ENCODE measurements around the gene MS4A18.

The MS4A18 gene

DNA sequence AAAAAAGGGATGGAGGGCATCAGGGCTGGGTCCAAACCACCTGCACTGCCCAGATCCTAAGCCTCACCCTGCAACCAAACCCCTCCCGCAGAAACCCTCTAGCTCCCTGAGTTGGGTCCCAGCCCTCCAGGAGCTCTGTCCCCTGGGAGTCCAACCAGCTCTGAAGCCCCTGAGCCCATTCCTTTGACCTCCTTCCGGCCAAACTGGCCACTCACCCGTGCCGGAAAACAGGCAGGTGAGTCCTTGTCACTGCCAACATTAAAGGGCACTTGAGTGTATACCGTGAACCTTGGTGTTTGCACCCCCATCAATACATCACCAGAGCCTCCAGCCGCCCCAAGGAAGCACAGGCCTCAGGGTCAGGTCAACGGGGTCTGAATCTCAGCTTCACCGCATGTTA is 43.7 kb downstream of the MS4A18 start:
- no peak for TF ChIP-seq ZNF274 (IDR thresholded peaks at IDR 0.05; ENCODE audit: low read depth, low read length)

DNA sequence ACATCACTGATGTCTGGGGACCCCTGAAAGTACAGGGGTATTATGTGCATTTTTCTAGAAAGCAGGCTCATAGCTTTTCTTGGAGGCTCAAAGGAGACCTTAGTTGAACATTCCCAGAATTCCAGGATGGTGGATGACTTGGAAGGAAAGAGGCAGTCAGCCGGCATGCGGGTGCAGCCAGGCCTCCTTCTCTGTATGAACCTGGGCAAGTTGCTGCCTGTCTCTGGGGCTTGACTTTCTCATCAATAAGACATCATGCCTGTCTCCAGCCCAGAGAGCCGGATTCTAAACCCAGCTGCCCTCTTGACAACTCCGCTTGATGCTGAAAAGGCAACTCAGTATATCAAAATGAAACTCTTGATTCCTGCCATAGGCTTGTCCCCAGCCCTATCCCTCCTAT is 44.8 kb downstream of the MS4A18 start:
- H3K4me3 ChIP-seq (ENCODE audit: low read length): no peak overlapping the region
- TF ChIP-seq ZNF274 (IDR thresholded peaks at IDR 0.05; ENCODE audit: low read depth, low read length): no peak

More for the DNA sequence above, 43.7 kb downstream of the MS4A18 start:
- H3K4me3 ChIP-seq (ENCODE audit: low read length): no peak overlapping the region

DNA sequence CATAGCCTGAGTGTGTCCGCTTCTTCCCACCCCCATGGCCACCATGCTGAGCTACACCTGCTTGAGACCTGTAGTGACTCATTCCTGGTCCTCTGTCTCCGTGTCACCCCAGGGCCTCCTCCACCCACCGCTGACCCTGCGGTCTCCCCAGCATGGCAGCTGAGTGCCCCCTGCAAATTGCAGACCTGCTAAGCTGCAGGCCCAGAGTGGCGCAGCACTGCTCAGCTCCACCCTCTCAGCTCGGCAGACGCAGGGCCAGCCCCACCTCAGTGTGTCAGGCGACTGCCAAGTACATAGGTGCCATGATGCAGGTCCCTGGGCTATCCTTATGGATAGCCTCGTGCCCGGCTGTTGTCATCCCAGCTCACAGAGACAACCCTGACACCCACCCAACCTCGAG is 45.3 kb downstream of the MS4A18 start:
- H3K4me3 ChIP-seq (ENCODE audit: low read length): no peak overlapping the region
- no peak for TF ChIP-seq ZNF274 (IDR thresholded peaks at IDR 0.05; ENCODE audit: low read depth, low read length)

DNA sequence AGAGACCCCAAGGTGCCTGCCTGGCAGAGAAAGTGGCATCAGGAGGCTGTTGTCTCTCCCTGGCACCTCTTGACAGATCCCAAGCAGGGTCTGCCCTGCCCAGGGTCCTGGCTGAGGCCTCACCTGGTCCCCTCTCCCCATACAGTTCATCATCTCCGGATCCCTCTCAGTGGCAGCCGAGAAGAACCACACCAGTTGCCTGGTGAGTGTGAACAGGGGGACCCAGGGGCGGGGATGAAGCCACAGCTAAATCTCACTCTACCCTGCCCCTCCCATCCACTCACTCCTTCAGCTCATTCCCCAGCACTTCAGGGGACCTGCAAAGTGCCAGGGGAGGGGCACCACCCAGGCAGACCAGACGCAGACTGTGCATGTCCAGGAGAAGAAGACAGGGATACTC is 46.6 kb downstream of the MS4A18 start:
- H3K4me3 ChIP-seq (ENCODE audit: low read length): no peak overlapping the region
- TF ChIP-seq ZNF274 (IDR thresholded peaks at IDR 0.05; ENCODE audit: low read depth, low read length): no peak

DNA sequence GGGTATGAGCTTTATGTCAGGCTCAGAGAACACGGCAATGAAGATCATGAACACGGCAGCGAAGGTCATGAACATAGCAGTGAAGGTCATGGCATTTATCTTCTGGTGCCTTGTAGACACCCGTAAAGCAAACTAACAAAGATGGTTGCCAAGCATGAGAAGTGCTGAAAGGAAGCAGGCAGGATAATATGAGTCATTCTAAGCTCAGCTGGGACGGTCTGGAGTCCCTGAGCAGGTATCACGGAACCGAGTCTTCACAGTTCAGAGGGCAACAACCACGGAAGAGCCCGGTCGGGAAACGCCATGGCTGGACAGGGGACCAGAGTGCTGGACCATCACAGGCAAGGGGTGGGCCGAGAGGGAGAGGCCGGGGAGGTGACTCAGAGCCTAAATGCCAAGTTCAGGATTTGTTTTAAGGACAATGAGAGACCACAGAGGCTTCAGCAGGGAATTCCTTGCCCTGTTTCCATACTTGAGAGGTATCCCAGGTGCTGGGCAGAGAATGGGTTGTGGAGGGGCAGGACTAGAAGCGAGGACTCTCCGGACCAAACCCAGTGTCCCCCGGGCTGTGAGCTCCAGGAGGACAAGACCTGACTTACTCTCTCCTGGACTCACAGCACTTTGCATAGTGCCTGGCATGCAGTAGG is 47.5 kb downstream of the MS4A18 start:
- no peak for TF ChIP-seq ZNF274 (IDR thresholded peaks at IDR 0.05; ENCODE audit: low read depth, low read length)
- H3K4me3 ChIP-seq (ENCODE audit: low read length): no peak overlapping the region

DNA sequence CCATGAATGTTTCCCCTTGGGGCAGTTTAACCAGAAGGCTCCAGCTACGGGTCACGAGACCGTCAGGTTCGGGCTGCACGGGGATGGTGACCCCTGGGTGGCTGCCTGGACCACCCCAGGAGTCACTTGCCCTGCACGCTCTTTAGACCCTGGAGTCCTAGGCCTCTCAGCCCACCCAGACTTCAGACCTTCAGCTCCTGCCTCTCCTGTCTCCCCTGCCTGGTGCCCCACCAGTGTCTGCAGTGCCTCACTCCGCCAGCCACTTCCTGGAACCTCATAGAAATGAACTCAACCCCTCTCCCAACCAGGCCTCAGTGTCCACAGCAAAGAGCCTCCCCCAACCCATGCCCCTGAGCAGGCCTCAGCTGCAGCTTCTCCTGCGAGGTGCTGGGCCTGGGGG is 48.1 kb downstream of the MS4A18 start:
- TF ChIP-seq ZNF274 (IDR thresholded peaks at IDR 0.05; ENCODE audit: low read depth, low read length): no peak
- no peak overlapping the region for H3K4me3 ChIP-seq (ENCODE audit: low read length)

DNA sequence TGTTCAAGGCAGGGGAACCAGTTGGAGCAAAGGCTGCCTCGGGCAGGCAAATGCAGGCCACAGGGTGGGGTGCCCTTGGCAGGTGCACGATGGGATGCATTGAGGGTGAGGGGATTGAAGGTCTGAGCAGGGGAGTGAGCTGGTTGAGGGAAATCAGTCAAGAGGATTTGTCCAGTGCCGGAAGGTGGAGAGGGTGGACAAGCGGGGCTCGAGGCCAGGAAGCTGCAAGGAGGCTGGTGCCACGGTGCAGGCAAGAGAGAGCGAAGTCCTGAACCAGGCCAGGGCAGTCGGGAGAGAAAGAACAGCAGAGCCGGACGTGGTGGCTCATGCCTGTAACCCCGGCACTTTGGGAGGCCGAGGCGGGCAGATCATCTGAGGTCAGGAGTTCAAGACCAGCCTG is 50.2 kb downstream of the MS4A18 start:
- no peak for TF ChIP-seq ZNF274 (IDR thresholded peaks at IDR 0.05; ENCODE audit: low read depth, low read length)
- H3K4me3 ChIP-seq (ENCODE audit: low read length): no peak overlapping the region

DNA sequence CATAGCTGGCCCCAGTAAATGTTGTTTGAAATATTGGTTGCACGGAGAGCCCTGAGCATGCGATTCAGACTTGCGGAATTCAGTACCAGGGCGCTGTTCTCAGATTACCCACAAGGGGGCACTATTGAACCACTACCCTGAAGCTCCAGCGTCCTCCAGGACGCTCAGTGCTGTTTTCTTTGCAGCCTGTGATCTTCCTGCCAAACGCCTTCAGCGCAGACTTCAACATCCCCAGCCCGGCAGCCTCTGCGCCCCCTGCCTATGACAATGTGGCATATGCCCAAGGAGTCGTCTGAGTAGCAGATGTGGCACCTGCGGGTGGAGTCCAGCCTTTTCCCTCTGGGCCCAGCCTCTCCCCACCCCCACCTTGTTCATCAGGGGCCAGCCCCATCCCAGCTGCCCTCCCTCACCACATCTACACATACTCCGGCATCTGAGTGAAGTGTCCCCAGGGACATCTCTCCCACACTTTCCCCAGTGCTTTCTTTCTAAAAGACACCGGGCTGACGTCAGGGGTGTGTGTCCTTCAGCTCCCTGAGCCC is 51.0 kb downstream of the MS4A18 start:
- no peak for TF ChIP-seq ZNF274 (IDR thresholded peaks at IDR 0.05; ENCODE audit: low read depth, low read length)
- no peak overlapping the region for H3K4me3 ChIP-seq (ENCODE audit: low read length)

DNA sequence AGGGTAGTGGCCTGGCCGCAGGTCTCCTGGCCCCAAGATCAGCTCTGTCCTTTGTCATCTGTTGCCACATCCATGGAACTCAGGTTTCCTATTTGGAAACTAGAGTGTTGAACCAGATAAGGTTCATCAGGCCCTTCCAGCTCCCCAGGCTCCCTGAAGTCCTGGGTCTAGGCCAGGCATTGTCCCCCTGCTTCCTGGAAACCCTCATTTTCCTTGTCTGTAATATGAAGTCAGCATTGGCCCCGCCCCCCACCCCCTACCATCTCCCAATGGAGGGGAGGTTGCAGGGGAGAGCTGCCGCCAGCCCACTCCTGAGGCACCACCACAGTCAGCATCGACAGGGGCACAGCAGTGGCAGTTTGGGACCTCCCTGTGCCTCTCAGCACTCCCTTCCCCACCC is 51.6 kb downstream of the MS4A18 start:
- TF ChIP-seq ZNF274 (IDR thresholded peaks at IDR 0.05; ENCODE audit: low read depth, low read length): no peak
- H3K4me3 ChIP-seq (ENCODE audit: low read length): no peak overlapping the region

DNA sequence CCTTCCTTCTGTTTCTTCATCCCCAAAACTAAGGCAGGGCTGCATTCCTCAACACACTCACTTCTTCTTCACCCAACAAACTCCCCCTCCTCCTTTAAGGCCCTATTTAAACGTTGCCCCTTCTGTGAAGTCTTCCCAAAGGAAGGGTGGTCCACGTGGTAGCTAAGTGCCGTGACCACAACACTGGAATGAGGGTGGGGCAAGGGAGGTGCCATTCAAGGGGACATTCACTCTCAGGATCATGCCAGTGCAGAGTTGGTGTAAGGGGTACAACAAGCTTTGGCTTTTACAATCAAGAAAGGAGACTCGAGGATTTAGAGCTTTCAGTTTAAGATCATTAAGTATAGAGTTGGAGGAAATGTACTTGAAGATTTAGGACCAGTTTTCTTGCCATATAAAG is 52.6 kb downstream of the MS4A18 start:
- no peak for TF ChIP-seq ZNF274 (IDR thresholded peaks at IDR 0.05; ENCODE audit: low read depth, low read length)
- no peak overlapping the region for H3K4me3 ChIP-seq (ENCODE audit: low read length)

DNA sequence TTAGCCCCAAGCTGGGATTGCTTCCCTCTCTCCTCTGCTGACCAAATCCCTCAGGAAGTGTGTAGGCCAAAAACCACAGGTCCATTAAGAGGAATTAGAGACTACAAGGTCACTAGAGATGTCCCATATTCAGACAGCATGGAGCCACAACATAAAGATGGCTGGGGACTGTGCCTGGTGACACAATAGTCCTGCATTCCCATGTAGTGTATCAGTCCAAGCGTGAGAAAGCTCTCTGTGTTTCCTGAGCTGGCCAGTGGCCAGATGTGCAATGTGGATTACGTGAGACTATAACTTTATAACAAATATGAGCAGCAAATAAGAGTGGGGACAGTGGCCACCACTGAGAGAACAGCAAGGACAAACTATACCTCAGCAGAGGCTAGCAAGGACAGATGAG is 53.1 kb downstream of the MS4A18 start:
- TF ChIP-seq ZNF274 (IDR thresholded peaks at IDR 0.05; ENCODE audit: low read depth, low read length): no peak
- no peak overlapping the region for H3K4me3 ChIP-seq (ENCODE audit: low read length)

DNA sequence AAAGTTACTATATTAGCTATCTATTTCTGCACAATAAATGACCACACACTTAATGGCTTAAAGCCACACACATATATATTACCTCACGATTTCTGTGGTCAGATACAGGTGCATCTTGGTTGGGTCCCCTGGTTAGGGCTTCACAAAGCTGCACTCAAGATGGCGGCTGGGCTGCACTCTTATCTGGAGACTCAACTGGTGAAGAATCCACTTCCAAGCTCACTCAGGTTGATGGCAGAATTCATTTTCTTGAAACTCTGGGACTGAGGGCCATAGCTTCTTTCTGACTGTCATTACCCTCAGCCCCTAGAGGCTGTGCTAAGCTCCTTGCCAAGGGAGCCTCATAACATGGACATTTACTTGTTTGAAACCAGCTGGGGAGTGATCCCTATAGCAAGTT is 55.5 kb downstream of the MS4A18 start:
- no peak for TF ChIP-seq ZNF274 (IDR thresholded peaks at IDR 0.05; ENCODE audit: low read depth, low read length)
- H3K4me3 ChIP-seq (ENCODE audit: low read length): no peak overlapping the region

DNA sequence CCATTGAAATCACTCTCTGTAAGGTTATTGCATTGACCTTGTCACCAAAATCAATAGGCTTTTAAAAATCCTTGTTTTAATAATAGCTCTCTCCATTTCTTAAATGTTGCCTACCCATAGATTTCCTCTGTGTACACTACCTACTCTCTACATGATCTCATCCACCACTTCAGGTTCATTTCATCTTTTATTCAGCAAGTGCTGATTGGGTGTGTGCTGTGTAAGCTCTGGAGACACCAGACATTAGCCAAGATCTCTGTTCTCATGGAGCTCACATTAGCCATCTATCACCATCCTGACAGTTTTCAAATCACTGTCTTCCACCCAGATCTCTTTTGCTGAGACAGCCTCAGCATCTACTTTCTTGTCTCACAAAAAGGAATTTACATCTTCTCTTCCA is 56.3 kb downstream of the MS4A18 start:
- no peak overlapping the region for H3K4me3 ChIP-seq (ENCODE audit: low read length)
- TF ChIP-seq ZNF274 (IDR thresholded peaks at IDR 0.05; ENCODE audit: low read depth, low read length): no peak

DNA sequence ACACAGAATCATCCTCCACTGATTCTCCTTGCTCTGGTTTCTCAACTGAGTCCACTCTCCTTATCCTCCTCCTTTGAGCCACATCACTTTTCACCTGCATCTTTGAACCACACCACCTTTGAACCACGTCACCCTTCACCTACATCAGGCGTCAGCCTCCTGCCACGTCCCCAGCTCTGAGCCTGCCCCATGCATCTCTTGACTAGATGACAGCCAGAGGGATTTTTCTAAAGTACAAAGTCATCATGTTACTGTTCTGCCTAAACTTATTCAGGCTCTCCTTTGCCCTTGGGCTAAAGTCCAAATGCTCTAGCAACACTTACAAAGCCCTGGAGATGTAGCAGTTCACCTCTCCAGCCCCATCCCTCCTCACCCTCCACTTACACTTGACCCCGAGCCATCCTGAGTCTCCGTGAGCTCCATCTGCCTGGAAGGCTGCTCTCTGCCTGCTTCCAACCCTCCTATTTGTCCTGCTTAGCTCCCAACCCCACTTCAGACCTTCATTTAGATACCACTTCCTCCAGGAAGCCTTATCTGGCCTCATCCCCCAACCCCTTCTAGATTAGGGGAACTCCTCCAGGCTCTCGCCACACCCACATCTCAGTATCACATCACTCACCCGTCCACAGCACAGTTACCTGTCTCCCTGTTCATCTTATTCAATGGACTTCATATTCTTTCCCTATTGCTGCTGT is 56.9 kb downstream of the MS4A18 start:
- H3K4me3 ChIP-seq (ENCODE audit: low read length): no peak overlapping the region
- TF ChIP-seq ZNF274 (IDR thresholded peaks at IDR 0.05; ENCODE audit: low read depth, low read length): no peak

DNA sequence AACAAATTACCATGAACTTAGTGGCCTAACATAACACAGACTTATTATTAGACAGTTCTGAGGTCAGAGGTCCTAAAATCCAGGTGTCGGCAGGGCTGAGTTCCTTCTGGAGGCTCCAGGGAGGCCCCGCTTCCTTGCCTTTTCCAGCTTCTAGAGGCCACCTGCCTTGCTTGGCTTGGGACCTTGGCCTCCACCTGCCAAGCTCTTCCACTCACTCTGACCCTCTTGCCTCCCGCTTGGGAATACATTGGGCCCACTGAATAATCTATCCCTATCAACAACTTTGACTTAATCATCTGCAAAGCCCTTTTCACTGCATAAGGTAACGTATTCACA is 57.4 kb downstream of the MS4A18 start:
- no peak overlapping the region for H3K4me3 ChIP-seq (ENCODE audit: low read length)
- TF ChIP-seq ZNF274 (IDR thresholded peaks at IDR 0.05; ENCODE audit: low read depth, low read length): no peak

Measured in GM08714 (cell line).